Cardiac muscle cell (in vitro differentiated cells and primary cell): ENCODE results near the gene PSMD11. TPM values are rescaled to one million over a fixed set of nuclear protein-coding genes. Genes with fewer than 3 reads are reported as not detected.
A peak's percentile ranks its signal among the peaks of the same experiment; 100 is the strongest.

Experiments used
- DNase-seq, 2 donors: peaks; one replicate each; pipeline versions ENCODE4 v3.0.0 to v3.0.0-alpha.2; 2010 to 2017; ENCODE audit warnings: low read depth in 1 of 2, low spot score in 1 of 2
- H3K27ac ChIP-seq: fragments of 200-600 bp; sonication (generic); 2 replicates; pipeline ENCODE4 v1.5.1; 2016
- H3K27me3 ChIP-seq: fragments of 200-600 bp; sonication (generic); 2 replicates; pipeline ENCODE4 v1.6.0; 2016; ENCODE audit warnings: control low read depth
- H3K36me3 ChIP-seq: fragments of 200-600 bp; sonication (generic); 2 replicates; pipeline ENCODE4 v1.5.1; 2016; ENCODE audit warnings: control low read depth
- H3K4me1 ChIP-seq: fragments of 200-600 bp; sonication (generic); 2 replicates; pipeline ENCODE4 v1.8.1; 2017; ENCODE audit warnings: low read depth, mild to moderate bottlenecking, mixed run types
- H3K4me3 ChIP-seq: fragments of 200-600 bp; sonication (generic); 2 replicates; pipeline ENCODE4 v1.5.1; 2016; ENCODE audit warnings: mild to moderate bottlenecking
- H3K9me3 ChIP-seq: fragments of 200-600 bp; sonication (generic); 2 replicates; pipeline ENCODE4 v1.5.1; 2017; ENCODE audit warnings: low read depth, mild to moderate bottlenecking, control low read depth
- CTCF ChIP-seq: IDR thresholded peaks from 2 replicates; pipeline ENCODE4 v1.5.1; 2012; ENCODE audit warnings: low read depth, mild to moderate bottlenecking, low read length
- polyA plus RNA-seq: library from polyadenylated mRNA; unstranded; fragments of >200 nt; fragmentation: Nextera tagmentation; extraction: Ambion mirVana; gene quantifications from 2 replicates; pipeline ENCODE4 v1.2.1, GENCODE V29; 2016
- total RNA-seq: library from RNA; depleted of rRNA; stranded (reverse); fragments of >200 nt; gene quantifications from 2 replicates; pipeline ENCODE4 v1.2.3, GENCODE V29; 2016

Gene PSMD11
- total and polyA plus RNA-seq, 2 experiments from 2014 or later, result 28.7 to 143 TPM

DNA sequence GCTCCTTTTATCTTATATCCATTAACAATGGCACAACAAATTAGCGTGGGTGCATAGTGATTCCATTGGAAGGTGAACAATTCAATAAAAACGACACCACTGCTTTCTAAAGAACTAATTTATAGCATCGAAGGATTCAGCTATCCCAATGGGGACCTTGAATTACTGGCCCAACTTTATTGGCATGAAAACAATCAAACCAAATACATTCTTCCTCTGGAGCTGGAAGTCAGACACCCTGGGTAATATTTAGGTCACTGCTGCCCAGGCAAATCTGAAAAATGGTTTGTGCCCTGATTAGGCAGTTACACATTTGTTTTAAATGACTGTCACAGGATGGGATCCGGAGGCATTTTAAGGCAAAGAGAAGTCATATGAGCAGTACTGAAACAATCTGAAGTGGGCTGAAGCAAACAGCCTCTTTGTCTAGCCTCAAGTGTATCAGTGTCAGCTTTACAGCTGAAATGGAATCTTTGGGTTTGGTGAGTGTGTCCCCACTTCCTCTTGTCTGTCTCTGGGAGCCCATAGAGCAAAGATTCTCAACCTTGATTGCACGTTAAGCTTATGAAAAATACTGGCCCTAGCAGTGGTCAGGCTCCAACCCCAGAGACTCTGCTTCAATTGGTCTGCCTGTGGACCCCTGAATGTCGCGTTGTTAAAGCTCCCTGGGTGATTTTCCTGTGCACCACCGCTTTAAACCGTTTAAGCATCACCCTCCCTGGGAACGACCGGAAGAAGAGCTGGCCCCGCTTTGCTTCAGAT is 72.8 kb downstream of the PSMD11 start:
- Histone ChIP-seq H3K9me3 (no peaks in the 10 kb centered on the region), H3K27ac (peak overlapping the region; percentile 21), H3K27me3 (no peaks in the 10 kb centered on the region), H3K36me3 (no peaks in the 10 kb centered on the region), H3K4me1 (peaks cover 38% of the 10 kb centered on the region), H3K4me3 (no peak overlapping the region)
- TF ChIP-seq CTCF, result no peak
- DNase-seq, result no peak

DNA sequence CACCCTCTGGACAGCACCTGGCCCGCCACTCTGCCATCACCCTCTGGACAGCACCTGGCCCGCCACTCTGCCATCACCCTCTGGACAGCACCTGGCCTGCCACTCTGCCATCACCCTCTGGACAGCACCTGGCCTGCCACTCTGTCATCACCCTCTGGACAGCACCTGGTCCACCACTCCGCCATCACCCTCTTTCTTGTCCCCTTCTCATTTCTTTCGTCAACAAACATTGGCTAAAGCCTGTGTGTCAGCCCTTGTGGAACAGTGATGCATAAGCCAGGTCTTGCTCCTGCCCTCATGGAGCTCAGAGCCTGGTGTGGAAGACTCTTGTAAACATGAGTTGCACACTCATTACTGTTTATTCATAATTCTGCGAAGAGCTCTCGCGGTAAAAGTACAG is 73.7 kb downstream of the PSMD11 start:
- DNase-seq, result no peak
- peaks cover 38% of the 10 kb centered on the region for H3K4me1 ChIP-seq
- no peaks in the 10 kb centered on the region for H3K36me3 ChIP-seq
- no peak for TF ChIP-seq CTCF
- H3K27ac ChIP-seq, result no peak overlapping the region
- no peaks in the 10 kb centered on the region for H3K9me3 ChIP-seq
- H3K27me3 ChIP-seq, result no peaks in the 10 kb centered on the region
- no peak overlapping the region for H3K4me3 ChIP-seq

DNA sequence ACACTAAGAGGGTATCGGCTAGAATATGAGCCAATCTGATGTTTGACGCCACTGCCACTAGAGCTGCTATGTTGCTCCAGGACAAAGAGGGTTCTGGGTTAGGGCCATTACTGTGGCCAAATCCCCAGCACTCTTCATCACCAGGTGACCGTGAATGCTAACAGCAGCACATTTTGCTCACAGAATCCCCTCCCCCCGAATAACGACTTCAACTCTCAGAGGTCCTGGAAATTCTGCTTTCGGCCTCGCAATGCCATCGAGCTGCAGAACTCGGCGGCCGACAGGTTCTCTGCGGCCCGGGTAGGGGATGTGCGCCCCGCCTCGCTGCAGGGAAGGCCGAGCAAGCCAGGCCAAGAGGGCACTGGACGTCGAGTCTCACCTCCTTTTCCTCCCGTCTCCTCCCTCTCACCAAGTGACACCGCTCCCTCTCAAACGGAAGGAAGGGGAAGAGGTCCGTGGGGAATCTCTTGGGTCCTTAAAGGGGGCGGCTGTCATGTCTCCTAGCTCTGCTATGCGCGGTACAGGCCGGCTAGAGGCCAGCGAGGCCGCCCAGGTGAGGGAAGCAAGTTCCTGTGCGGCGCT is 74.4 kb downstream of the PSMD11 start:
- Histone ChIP-seq H3K9me3 (no peaks in the 10 kb centered on the region), H3K4me1 (peaks cover 42% of the 10 kb centered on the region), H3K4me3 (peak overlapping the region; percentile 40), H3K36me3 (no peaks in the 10 kb centered on the region), H3K27me3 (no peaks in the 10 kb centered on the region), H3K27ac (no peak overlapping the region)
- no peak for TF ChIP-seq CTCF
- DNase-seq, result no peak

DNA sequence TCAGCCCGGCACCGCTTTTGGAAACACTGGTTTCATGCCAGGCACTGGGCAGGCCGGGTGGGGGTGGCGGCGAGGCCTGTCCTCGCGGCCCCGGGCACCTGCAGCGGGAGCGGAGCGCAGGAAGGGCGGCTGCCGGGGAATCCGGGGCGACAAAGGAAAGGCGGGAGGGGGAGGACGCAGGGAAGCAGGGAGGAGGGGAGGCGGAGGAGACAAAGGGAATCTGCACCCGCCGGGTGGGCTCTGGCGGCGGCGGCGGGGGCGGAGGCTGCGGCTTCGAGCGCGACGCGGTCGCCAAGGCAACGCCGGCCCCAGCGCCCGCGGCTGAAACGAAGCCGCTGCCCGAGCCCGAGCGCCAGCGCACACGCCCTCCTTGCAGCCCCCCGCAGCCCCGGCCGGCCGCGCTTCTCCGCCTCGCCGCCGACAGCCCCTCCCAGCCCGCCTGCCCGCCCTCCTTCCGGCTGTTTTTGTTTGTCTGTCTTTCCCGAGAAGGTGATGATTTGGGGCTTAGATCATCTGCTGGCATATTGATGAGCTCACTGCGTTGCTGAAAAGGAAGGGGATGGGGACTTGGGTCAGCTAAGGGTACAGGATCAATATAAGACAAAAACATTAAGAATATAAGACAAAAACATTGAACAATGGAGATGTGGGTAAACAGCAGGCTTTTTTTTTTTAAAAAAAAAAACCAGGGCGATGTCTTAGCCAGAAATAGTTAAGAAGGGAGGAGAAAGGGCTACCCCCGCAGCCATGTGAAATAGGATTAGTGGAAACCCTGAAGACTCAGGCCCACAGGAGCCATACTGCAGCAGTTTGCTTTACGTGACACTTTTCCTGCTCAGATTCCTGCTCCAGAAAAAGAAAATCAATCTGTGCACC is 75.2 kb downstream of the PSMD11 start:
- Histone ChIP-seq H3K27ac (no peak overlapping the region), H3K36me3 (no peaks in the 10 kb centered on the region), H3K9me3 (no peaks in the 10 kb centered on the region), H3K4me3 (peak overlapping the region; percentile 40), H3K4me1 (peaks cover 45% of the 10 kb centered on the region), H3K27me3 (no peaks in the 10 kb centered on the region)
- DNase-seq, result peak; percentile 30 to 80
- TF ChIP-seq CTCF, result no peak

DNA sequence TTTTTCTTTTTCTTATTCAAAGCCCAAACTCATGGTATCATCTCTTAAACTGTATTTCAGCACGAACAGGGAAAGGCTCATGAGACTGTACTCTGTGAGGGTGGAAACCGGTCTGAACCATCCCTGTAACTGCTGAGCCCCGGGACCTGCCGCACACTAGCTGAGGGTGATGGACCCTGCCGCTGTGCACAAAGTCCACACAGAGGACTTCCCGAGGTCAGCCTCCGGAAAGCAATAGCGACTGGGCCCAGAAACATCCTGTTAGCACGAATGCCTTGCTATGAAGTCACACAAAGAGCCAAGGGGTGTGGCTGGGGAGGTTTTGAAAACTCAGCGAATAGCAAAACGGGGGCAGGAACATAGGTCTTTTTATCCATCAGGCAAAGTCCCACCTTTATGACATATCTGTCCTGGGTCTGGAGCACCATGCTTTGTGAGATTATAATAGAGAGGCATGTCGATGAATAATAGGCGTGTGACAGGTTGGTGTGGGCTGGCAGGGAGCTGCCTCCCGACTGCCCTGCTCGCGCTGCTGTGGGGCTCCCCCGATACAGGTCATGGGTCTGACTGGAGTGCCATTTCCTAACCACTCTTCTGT is 75.9 kb downstream of the PSMD11 start:
- peak overlapping the region; percentile 40 for H3K4me3 ChIP-seq
- peak in 1 of 2 donors; percentile 16 for DNase-seq
- peaks cover 50% of the 10 kb centered on the region for H3K4me1 ChIP-seq
- no peak overlapping the region for H3K27ac ChIP-seq
- no peaks in the 10 kb centered on the region for H3K9me3 ChIP-seq
- TF ChIP-seq CTCF, result no peak
- H3K27me3 ChIP-seq, result no peaks in the 10 kb centered on the region
- no peaks in the 10 kb centered on the region for H3K36me3 ChIP-seq
